22Rv1 (cell line): ENCODE results near the gene NTNG1.

Source experiments
- ZFX ChIP-seq: fragments of 450-650 bp; IDR thresholded peaks from 2 replicates; pipeline ENCODE4 v1.6.1; 2017; ENCODE audit warnings: antibody characterized with exemption, borderline replicate concordance
- TF ChIP-seq, protein P1 (sequence below): fragments of 450-650 bp; IDR thresholded peaks from 2 replicates; pipeline ENCODE4 v1.5.1; 2017; ENCODE audit warnings: mild to moderate bottlenecking

DNA sequence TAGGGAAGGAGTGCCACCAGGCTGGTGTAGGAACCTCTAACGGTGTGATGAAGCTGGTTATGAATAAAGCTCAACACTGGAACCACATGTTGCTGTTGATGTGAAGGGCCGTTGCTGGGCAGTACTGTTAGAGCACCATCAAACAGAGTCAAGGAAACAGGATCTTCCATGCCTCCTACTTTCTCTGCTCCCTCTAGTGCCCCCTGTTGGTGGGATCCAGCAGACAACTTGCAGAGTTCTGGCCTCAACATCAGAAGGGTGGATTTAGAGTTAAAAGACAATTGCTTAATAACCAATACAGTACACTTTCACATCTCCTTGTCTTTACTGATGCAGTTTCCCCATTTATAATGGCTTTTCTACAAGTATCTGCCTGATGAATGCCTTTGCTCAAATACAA is 336.4 kb downstream of the NTNG1 start:
- TF ChIP-seq, protein P1, sequence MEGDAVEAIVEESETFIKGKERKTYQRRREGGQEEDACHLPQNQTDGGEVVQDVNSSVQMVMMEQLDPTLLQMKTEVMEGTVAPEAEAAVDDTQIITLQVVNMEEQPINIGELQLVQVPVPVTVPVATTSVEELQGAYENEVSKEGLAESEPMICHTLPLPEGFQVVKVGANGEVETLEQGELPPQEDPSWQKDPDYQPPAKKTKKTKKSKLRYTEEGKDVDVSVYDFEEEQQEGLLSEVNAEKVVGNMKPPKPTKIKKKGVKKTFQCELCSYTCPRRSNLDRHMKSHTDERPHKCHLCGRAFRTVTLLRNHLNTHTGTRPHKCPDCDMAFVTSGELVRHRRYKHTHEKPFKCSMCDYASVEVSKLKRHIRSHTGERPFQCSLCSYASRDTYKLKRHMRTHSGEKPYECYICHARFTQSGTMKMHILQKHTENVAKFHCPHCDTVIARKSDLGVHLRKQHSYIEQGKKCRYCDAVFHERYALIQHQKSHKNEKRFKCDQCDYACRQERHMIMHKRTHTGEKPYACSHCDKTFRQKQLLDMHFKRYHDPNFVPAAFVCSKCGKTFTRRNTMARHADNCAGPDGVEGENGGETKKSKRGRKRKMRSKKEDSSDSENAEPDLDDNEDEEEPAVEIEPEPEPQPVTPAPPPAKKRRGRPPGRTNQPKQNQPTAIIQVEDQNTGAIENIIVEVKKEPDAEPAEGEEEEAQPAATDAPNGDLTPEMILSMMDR, result peak; percentile 68
- TF ChIP-seq ZFX, result no peak
